ENCODE results near the gene TBCD.

The TBCD gene

DNA sequence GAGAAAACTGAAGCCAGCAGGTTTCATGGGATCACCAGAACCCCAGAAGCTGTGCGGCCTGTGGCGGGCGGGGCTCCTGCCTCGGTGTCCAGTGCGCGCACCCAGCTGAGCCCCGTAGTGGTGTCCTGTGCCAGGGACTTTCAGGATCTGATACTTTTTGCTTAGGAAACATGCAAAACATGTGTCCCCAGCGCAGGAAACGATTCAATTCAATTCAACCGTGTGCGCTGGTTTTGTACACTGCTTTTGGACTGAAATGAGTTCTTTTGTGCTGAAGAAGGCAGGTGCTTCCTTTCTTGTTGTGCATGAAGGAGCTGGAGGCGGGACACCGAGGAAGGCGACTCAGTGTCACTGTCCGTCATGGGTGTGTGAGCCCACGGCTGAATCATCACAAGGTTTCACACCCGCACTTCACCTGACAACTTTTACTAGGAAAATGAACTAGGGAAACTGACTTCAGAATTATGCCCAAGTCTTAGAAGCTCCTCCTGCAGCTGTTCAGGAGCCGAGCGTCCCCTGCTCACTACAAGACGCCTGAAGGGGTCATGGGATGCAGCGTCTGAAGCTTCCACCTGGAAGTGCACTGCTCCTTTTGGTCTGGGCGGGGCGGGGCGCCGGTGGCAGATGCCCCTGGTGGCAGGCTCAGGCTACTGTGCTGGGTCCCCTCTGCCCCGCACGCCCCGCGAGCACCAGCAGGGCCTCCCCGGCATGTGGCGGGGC lies 119.4 kb downstream of the TBCD start:
- Histone ChIP-seq H3K27ac (ENCODE audit: low read length) (no peak overlapping the region), H3K4me1 (ENCODE audit: low read length) (no peaks in the 10 kb centered on the region), H2AFZ (ENCODE audit: low read length) (no peak overlapping the region), H3K9me2 (replicated peaks; ENCODE audit: insufficient read depth, low read length) (no peaks in the 10 kb centered on the region), H3K4me3 (ENCODE audit: low read length) (no peak overlapping the region), H3K27me3 (replicated peaks; ENCODE audit: insufficient read depth, low read length) (no peaks in the 10 kb centered on the region), H3K9me3 (replicated peaks; ENCODE audit: insufficient read depth, low read length) (no peaks in the 10 kb centered on the region), H4K20me1 (ENCODE audit: insufficient read depth, low read length) (no peaks in the 10 kb centered on the region), H3K4me2 (ENCODE audit: low read depth, low read length) (no peak overlapping the region), H3F3A (ENCODE audit: insufficient read depth, low read length) (no peaks in the 10 kb centered on the region), H3K36me3 (replicated peaks; ENCODE audit: insufficient read depth, low read length) (no peaks in the 10 kb centered on the region), H3K79me2 (ENCODE audit: low read length) (peaks cover 16% of the 10 kb centered on the region), H3K9ac (ENCODE audit: low read length) (no peak overlapping the region)
- TF ChIP-seq EZH2phosphoT487 (IDR thresholded peaks at IDR 0.05; ENCODE audit: low read length), result no peak
- no peak for TF ChIP-seq CTCF (IDR thresholded peaks at IDR 0.05; ENCODE audit: low read length)
- no peak for TF ChIP-seq EZH2 (optimal IDR thresholded peaks at IDR 0.05; ENCODE audit: low read depth, low read length)
- no peak for DNase-seq

DNA sequence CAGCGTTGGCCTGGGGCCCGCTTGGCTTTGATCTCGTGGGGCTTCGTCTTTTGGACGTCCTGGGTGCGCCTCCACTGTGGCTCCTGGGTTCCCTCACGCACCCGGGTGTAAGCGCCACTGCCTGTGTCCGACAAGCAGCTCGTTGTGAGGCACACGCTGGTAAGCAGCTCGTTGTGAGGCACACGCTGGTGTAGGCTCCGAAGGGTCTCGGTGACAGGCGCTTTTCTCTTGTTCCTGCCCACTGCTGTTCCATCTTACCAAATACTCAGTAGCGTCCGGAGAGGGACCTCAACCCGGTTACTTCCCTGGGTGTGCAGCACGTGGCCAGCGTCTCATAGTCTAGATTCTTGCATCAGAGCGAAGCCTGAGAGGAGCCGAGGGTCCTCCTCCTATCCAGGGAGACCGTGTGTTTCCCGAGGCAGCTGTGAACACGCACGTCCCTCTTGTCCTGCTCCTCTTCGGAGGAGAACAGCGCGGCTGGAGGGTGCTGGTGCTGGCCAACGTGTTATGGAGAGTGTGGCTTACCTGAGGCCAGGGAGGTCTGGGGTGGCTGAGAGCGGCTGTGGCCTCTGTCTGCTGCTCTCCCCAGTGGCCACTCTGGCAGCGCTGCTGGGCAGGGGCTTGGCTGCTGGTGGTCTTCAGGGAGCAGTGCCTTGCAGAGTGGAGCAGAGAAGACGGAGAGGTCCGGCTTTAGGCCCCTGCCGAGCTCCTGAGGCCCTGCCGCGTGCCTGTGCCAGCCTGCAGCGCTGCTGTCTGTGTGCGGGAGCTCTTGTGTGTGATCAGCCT lies 120.1 kb downstream of the TBCD start:
- Histone ChIP-seq H3K27me3 (replicated peaks; ENCODE audit: insufficient read depth, low read length) (no peaks in the 10 kb centered on the region), H3K27ac (ENCODE audit: low read length) (no peak overlapping the region), H3K79me2 (ENCODE audit: low read length) (peaks cover 10% of the 10 kb centered on the region; the same call in 1 of the 2 replicates), H3K4me2 (ENCODE audit: low read depth, low read length) (no peak overlapping the region), H2AFZ (ENCODE audit: low read length) (no peak overlapping the region), H3K4me3 (ENCODE audit: low read length) (no peak overlapping the region), H3K36me3 (replicated peaks; ENCODE audit: insufficient read depth, low read length) (no peaks in the 10 kb centered on the region), H3K4me1 (ENCODE audit: low read length) (no peaks in the 10 kb centered on the region), H3F3A (ENCODE audit: insufficient read depth, low read length) (no peaks in the 10 kb centered on the region), H3K9me2 (replicated peaks; ENCODE audit: insufficient read depth, low read length) (no peaks in the 10 kb centered on the region), H3K9ac (ENCODE audit: low read length) (no peak overlapping the region), H4K20me1 (ENCODE audit: insufficient read depth, low read length) (no peaks in the 10 kb centered on the region), H3K9me3 (replicated peaks; ENCODE audit: insufficient read depth, low read length) (no peaks in the 10 kb centered on the region)
- no peak for DNase-seq
- TF ChIP-seq EZH2 (optimal IDR thresholded peaks at IDR 0.05; ENCODE audit: low read depth, low read length) (no peak), CTCF (IDR thresholded peaks at IDR 0.05; ENCODE audit: low read length) (no peak), EZH2phosphoT487 (IDR thresholded peaks at IDR 0.05; ENCODE audit: low read length) (no peak)

DNA sequence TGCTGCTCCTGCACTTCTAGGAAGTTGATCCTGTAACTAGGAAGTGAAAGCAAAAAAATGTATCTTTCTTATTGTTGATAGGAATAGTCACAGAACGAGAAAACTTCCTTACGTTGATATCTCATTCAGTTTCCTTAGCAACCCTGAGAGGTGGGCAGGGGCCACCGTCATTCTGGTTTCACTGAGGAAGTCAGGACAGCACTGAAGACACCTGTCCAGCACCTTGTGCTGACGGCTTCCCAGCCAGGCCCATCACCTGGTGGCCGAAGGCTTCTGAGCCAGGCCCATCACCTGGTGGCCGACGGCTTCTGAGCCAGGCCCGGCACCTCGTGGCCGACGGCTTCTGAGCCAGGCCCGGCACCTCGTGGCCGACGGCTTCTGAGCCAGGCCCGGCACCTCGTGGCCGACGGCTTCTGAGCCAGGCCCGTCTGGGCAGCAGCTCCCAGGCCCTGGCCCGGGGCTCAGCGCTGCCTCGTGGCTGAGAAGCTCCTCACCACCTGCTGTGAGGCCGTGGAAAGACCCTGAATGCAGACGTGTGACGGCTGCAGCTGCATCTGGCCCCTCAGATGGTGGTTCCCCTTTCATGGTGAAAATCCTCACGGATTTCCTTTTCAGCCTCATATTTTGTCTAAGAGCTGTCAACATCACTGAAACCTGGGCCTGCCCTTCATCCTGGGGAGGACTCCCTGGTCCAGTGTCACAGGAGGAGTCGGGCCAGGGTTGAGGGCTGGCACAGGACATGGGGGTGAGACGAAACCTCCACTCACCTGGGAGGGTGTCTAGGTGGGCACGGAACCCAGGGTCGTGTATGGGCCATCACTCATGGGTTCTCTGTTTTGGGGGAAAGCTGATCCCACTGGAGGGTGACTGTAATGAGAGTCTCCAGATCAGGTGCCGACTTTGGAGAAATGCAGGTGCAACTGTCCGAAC lies 121.0 kb downstream of the TBCD start:
- Histone ChIP-seq H3K27me3 (replicated peaks; ENCODE audit: insufficient read depth, low read length) (no peaks in the 10 kb centered on the region), H2AFZ (ENCODE audit: low read length) (no peak overlapping the region), H3K79me2 (ENCODE audit: low read length) (peaks cover 8% of the 10 kb centered on the region; the same call in 1 of the 2 replicates), H3K27ac (ENCODE audit: low read length) (no peak overlapping the region), H3K4me2 (ENCODE audit: low read depth, low read length) (no peak overlapping the region), H3K4me1 (ENCODE audit: low read length) (no peaks in the 10 kb centered on the region), H3K9me3 (replicated peaks; ENCODE audit: insufficient read depth, low read length) (no peaks in the 10 kb centered on the region), H3K9me2 (replicated peaks; ENCODE audit: insufficient read depth, low read length) (no peaks in the 10 kb centered on the region), H3K4me3 (ENCODE audit: low read length) (no peak overlapping the region), H3K36me3 (replicated peaks; ENCODE audit: insufficient read depth, low read length) (no peaks in the 10 kb centered on the region), H4K20me1 (ENCODE audit: insufficient read depth, low read length) (no peaks in the 10 kb centered on the region), H3K9ac (ENCODE audit: low read length) (no peak overlapping the region), H3F3A (ENCODE audit: insufficient read depth, low read length) (no peaks in the 10 kb centered on the region)
- no peak for TF ChIP-seq EZH2phosphoT487 (IDR thresholded peaks at IDR 0.05; ENCODE audit: low read length)
- no peak for DNase-seq
